ENCODE measurements around the gene PLCD3.

The PLCD3 gene

GRCh38 chr17:45129426-45129939 is 2.8 kb downstream of the PLCD3 start:
- no peak overlapping the region for H2BK120ac ChIP-seq (ENCODE audit: low read depth, low read length)
- H3K79me1 ChIP-seq (replicated peaks; ENCODE audit: low read length, poor library complexity, severe bottlenecking), result peaks cover 15% of the 10 kb centered on the region
- H3K9ac ChIP-seq (ENCODE audit: low read length), result no peak overlapping the region
- H3K4ac ChIP-seq (ENCODE audit: low read depth in 1 of 2, low read length in 2 of 2), result no peak overlapping the region
- H3K27me3 ChIP-seq (ENCODE audit: control insufficient read depth in 1 of 2, insufficient read depth in 1 of 2, low read length in 2 of 2), result no peaks in the 10 kb centered on the region
- H3K4me3 ChIP-seq (ENCODE audit: insufficient read depth in 1 of 2, low read depth in 1 of 2, low read length in 2 of 2), result no peak overlapping the region
- no peaks in the 10 kb centered on the region for H3K9me3 ChIP-seq (ENCODE audit: control insufficient read depth, low read length)
- peak overlapping the region in 1 of 2 experiments; percentile 15 for H3K18ac ChIP-seq (ENCODE audit: low read depth in 1 of 2, low read length in 2 of 2)
- no peak overlapping the region for H3K27ac ChIP-seq (ENCODE audit: low read length, poor library complexity, severe bottlenecking)
- no peak overlapping the region for H3K23ac ChIP-seq (ENCODE audit: low read length in 2 of 2)
- H3K4me2 ChIP-seq (ENCODE audit: low read length, poor library complexity, severe bottlenecking), result no peak overlapping the region
- H2AK5ac ChIP-seq (ENCODE audit: low read length, severe bottlenecking), result peak overlapping the region; percentile 93
- H3K36me3 ChIP-seq (ENCODE audit: control insufficient read depth in 1 of 2, insufficient read depth in 2 of 2, low read depth in 1 of 2, low read length in 2 of 2), result peaks cover 0 to 10% of the 10 kb centered on the region in 2 experiments
- H3K14ac ChIP-seq (ENCODE audit: low read length in 2 of 2), result no peak overlapping the region
- no peak overlapping the region for H2BK5ac ChIP-seq (ENCODE audit: low read depth, low read length, poor library complexity, severe bottlenecking)
- H4K91ac ChIP-seq (ENCODE audit: low read length), result peak overlapping the region; percentile 74
- peaks cover 51% of the 10 kb centered on the region for H3K4me1 ChIP-seq (ENCODE audit: control insufficient read depth, insufficient read depth, low read depth, low read length)
- H2BK15ac ChIP-seq (ENCODE audit: low read depth, poor library complexity, severe bottlenecking), result peak overlapping the region; percentile 13
- peak overlapping the region; percentile 26 to 71 for H2BK12ac ChIP-seq (ENCODE audit: low read length in 2 of 2)
- peak overlapping the region; percentile 79 for H4K8ac ChIP-seq (ENCODE audit: low read length)
- H2AFZ ChIP-seq (ENCODE audit: low read depth, low read length), result no peak overlapping the region
- DNase-seq, result peak; percentile 84
- WGBS, result 84% methylated on average over 9 of the region's 10 CpGs

GRCh38 chr17:45128989-45129388 is 3.3 kb downstream of the PLCD3 start:
- Histone ChIP-seq H3K4ac (ENCODE audit: low read depth in 1 of 2, low read length in 2 of 2) (peak overlapping the region in 1 of 2 experiments; percentile 15), H4K8ac (ENCODE audit: low read length) (no peak overlapping the region), H2AFZ (ENCODE audit: low read depth, low read length) (no peak overlapping the region), H3K27me3 (ENCODE audit: control insufficient read depth in 1 of 2, insufficient read depth in 1 of 2, low read length in 2 of 2) (no peaks in the 10 kb centered on the region), H3K18ac (ENCODE audit: low read depth in 1 of 2, low read length in 2 of 2) (peak overlapping the region in 1 of 2 experiments; percentile 26), H2AK5ac (ENCODE audit: low read length, severe bottlenecking) (peak overlapping the region; percentile 93), H3K36me3 (ENCODE audit: control insufficient read depth in 1 of 2, insufficient read depth in 2 of 2, low read depth in 1 of 2, low read length in 2 of 2) (peaks cover 0 to 12% of the 10 kb centered on the region in 2 experiments), H2BK5ac (ENCODE audit: low read depth, low read length, poor library complexity, severe bottlenecking) (no peak overlapping the region), H3K27ac (ENCODE audit: low read length, poor library complexity, severe bottlenecking) (peak overlapping the region; percentile 93), H3K4me1 (ENCODE audit: control insufficient read depth, insufficient read depth, low read depth, low read length) (peaks cover 55% of the 10 kb centered on the region), H2BK15ac (ENCODE audit: low read depth, poor library complexity, severe bottlenecking) (peak overlapping the region; percentile 54), H3K4me3 (ENCODE audit: insufficient read depth in 1 of 2, low read depth in 1 of 2, low read length in 2 of 2) (no peak overlapping the region), H3K9me3 (ENCODE audit: control insufficient read depth, low read length) (no peaks in the 10 kb centered on the region), H3K23ac (ENCODE audit: low read length in 2 of 2) (no peak overlapping the region), H3K14ac (ENCODE audit: low read length in 2 of 2) (no peak overlapping the region), H3K4me2 (ENCODE audit: low read length, poor library complexity, severe bottlenecking) (no peak overlapping the region), H2BK12ac (ENCODE audit: low read length in 2 of 2) (no peak overlapping the region), H4K91ac (ENCODE audit: low read length) (no peak overlapping the region), H3K79me1 (replicated peaks; ENCODE audit: low read length, poor library complexity, severe bottlenecking) (peaks cover 15% of the 10 kb centered on the region), H3K9ac (ENCODE audit: low read length) (no peak overlapping the region), H2BK120ac (ENCODE audit: low read depth, low read length) (peak overlapping the region; percentile 8)
- no peak for DNase-seq
- WGBS, result 90% methylated on average over 2 of the region's 2 CpGs

DNA sequence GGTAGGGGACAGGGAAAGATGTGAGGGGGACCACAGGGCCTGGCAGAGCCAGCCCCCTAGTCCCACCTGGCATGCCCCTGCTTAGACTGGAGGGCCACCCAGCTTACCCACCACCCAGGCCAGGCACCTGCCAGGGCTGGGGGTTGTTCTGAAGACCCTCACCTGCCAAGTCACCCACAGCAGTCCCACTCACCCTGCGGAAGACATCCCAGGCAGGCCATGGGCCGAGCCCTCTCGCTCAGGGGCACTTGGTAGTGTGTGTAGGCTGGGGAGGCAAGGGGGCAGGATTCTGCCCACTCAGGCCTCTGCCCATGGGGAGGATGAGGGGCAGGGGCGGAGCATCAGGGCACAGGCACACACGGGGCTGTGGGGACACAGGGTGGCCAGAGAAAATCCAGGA is 4.0 kb downstream of the PLCD3 start:
- H3K4me3 ChIP-seq (ENCODE audit: insufficient read depth in 1 of 2, low read depth in 1 of 2, low read length in 2 of 2), result no peak overlapping the region
- H2BK5ac ChIP-seq (ENCODE audit: low read depth, low read length, poor library complexity, severe bottlenecking), result peak overlapping the region; percentile 90
- peak overlapping the region; percentile 97 for H2BK15ac ChIP-seq (ENCODE audit: low read depth, poor library complexity, severe bottlenecking)
- peak overlapping the region; percentile 99 for H4K91ac ChIP-seq (ENCODE audit: low read length)
- H3K9ac ChIP-seq (ENCODE audit: low read length), result peak overlapping the region; percentile 45
- H3K4me2 ChIP-seq (ENCODE audit: low read length, poor library complexity, severe bottlenecking), result no peak overlapping the region
- H3K9me3 ChIP-seq (ENCODE audit: control insufficient read depth, low read length), result no peaks in the 10 kb centered on the region
- peaks cover 62% of the 10 kb centered on the region for H3K4me1 ChIP-seq (ENCODE audit: control insufficient read depth, insufficient read depth, low read depth, low read length)
- no peak overlapping the region for H3K23ac ChIP-seq (ENCODE audit: low read length in 2 of 2)
- no peaks in the 10 kb centered on the region for H3K27me3 ChIP-seq (ENCODE audit: control insufficient read depth in 1 of 2, insufficient read depth in 1 of 2, low read length in 2 of 2)
- peak overlapping the region; percentile 93 for H3K27ac ChIP-seq (ENCODE audit: low read length, poor library complexity, severe bottlenecking)
- H4K8ac ChIP-seq (ENCODE audit: low read length), result peak overlapping the region; percentile 92
- H3K14ac ChIP-seq (ENCODE audit: low read length in 2 of 2), result peak overlapping the region in 1 of 2 experiments; percentile 93
- H2AFZ ChIP-seq (ENCODE audit: low read depth, low read length), result no peak overlapping the region
- 95% methylated on average over 4 of the region's 5 CpGs for WGBS
- peak overlapping the region; percentile 29 to 31 for H2BK12ac ChIP-seq (ENCODE audit: low read length in 2 of 2)
- H3K79me1 ChIP-seq (replicated peaks; ENCODE audit: low read length, poor library complexity, severe bottlenecking), result peaks cover 19% of the 10 kb centered on the region
- H3K18ac ChIP-seq (ENCODE audit: low read depth in 1 of 2, low read length in 2 of 2), result peak overlapping the region; percentile 15 to 76
- peak overlapping the region; percentile 52 to 98 for H3K4ac ChIP-seq (ENCODE audit: low read depth in 1 of 2, low read length in 2 of 2)
- H2BK120ac ChIP-seq (ENCODE audit: low read depth, low read length), result peak overlapping the region; percentile 87
- peak overlapping the region; percentile 100 for H2AK5ac ChIP-seq (ENCODE audit: low read length, severe bottlenecking)
- H3K36me3 ChIP-seq (ENCODE audit: control insufficient read depth in 1 of 2, insufficient read depth in 2 of 2, low read depth in 1 of 2, low read length in 2 of 2), result peaks cover 0 to 12% of the 10 kb centered on the region in 2 experiments
- DNase-seq, result no peak

DNA sequence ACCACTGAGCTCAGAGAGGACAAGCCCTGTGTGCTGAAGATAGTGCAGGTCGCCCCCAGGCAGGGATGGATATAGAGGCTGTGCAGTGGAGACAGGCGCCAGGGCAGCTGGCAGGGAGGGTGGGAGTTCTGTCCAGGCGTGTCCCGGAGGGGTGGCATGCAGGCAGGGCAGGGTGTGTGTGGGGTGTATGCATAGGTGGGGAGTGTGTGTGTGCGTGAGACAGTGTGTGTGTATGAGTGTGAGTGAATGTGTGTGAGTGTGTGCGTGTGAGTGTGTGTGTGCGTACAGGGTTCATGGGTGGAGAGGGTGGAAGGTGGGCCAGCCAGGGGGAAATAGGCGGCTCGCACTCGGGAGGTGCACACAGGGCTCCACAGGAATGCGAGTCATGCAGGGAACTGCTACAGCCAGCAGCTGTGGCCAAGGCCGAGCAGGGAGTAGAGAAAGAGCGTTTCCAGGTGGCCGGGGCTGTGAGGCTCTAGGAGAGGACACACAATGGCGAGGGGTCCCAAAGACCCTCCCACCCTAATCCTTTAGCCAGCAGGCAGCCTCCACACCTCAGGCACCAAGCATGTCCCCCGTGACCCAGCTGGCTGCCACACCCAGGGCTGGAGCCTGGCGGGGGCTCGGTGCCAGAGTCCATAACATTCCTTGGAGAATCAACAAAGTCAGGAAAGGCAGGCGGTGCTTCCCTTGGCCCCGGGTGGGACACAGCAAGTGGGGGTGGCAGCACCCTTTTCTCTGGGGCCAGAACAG is 4.6 kb downstream of the PLCD3 start:
- H3K18ac ChIP-seq (ENCODE audit: low read depth in 1 of 2, low read length in 2 of 2), result peak overlapping the region; percentile 15 to 76
- peak overlapping the region; percentile 29 to 31 for H2BK12ac ChIP-seq (ENCODE audit: low read length in 2 of 2)
- 53% methylated on average over 14 of the region's 20 CpGs for WGBS
- H3K9ac ChIP-seq (ENCODE audit: low read length), result peak overlapping the region; percentile 45
- peak overlapping the region in 1 of 2 experiments; percentile 27 for H3K23ac ChIP-seq (ENCODE audit: low read length in 2 of 2)
- H2BK120ac ChIP-seq (ENCODE audit: low read depth, low read length), result peak overlapping the region; percentile 87
- peaks cover 0 to 12% of the 10 kb centered on the region in 2 experiments for H3K36me3 ChIP-seq (ENCODE audit: control insufficient read depth in 1 of 2, insufficient read depth in 2 of 2, low read depth in 1 of 2, low read length in 2 of 2)
- peak overlapping the region; percentile 2 for H3K4me2 ChIP-seq (ENCODE audit: low read length, poor library complexity, severe bottlenecking)
- H3K27ac ChIP-seq (ENCODE audit: low read length, poor library complexity, severe bottlenecking), result peak overlapping the region; percentile 93
- peak overlapping the region; percentile 100 for H2AK5ac ChIP-seq (ENCODE audit: low read length, severe bottlenecking)
- no peaks in the 10 kb centered on the region for H3K27me3 ChIP-seq (ENCODE audit: control insufficient read depth in 1 of 2, insufficient read depth in 1 of 2, low read length in 2 of 2)
- peak overlapping the region; percentile 95 for H4K8ac ChIP-seq (ENCODE audit: low read length)
- peak overlapping the region; percentile 6 for H2BK15ac ChIP-seq (ENCODE audit: low read depth, poor library complexity, severe bottlenecking)
- peak overlapping the region; percentile 99 for H4K91ac ChIP-seq (ENCODE audit: low read length)
- DNase-seq, result peak; percentile 57
- peak overlapping the region in 1 of 2 experiments; percentile 93 for H3K14ac ChIP-seq (ENCODE audit: low read length in 2 of 2)
- H3K4me3 ChIP-seq (ENCODE audit: insufficient read depth in 1 of 2, low read depth in 1 of 2, low read length in 2 of 2), result peak overlapping the region in 1 of 2 experiments; percentile 49
- no peaks in the 10 kb centered on the region for H3K9me3 ChIP-seq (ENCODE audit: control insufficient read depth, low read length)
- H3K79me1 ChIP-seq (replicated peaks; ENCODE audit: low read length, poor library complexity, severe bottlenecking), result peaks cover 17% of the 10 kb centered on the region
- H2AFZ ChIP-seq (ENCODE audit: low read depth, low read length), result no peak overlapping the region
- H2BK5ac ChIP-seq (ENCODE audit: low read depth, low read length, poor library complexity, severe bottlenecking), result peak overlapping the region; percentile 90
- peak overlapping the region; percentile 52 to 98 for H3K4ac ChIP-seq (ENCODE audit: low read depth in 1 of 2, low read length in 2 of 2)
- peaks cover 60% of the 10 kb centered on the region for H3K4me1 ChIP-seq (ENCODE audit: control insufficient read depth, insufficient read depth, low read depth, low read length)

Measured in mesenchymal stem cell (in vitro differentiated cells and primary cell).